CD4-positive, alpha-beta T cell (primary cell): Measurements from ENCODE around the gene PTPRM. TPM values are rescaled to one million over a fixed set of nuclear protein-coding genes. Genes with fewer than 3 reads are reported as not detected.

Experiments used
- ATAC-seq: fragments of 200-7000 bp; cut with Tn5 transposase; one replicate; pipeline ENCODE4 v1.10.0; 2022; ENCODE audit warnings: mild to moderate bottlenecking; ENCODE audit not compliant: poor library complexity
- CTCF ChIA-PET: fragments of 350-600 bp; sonication (Branson Sonifier 250); formaldehyde crosslinking; loops from one replicate; lab custom pipeline; 2021; ENCODE audit warnings: antibody characterized with exemption, inconsistent platforms; lab: Charles Lee
- POLR2A ChIA-PET: fragments of 350-600 bp; sonication (Branson Sonifier 250); formaldehyde crosslinking; loops from one replicate; lab custom pipeline; 2021; ENCODE audit warnings: antibody characterized with exemption, inconsistent platforms; lab: Charles Lee
- DNase-seq, 14 experiments: peaks; one replicate each; pipeline ENCODE4 v3.0.0-alpha.2; 2013 to 2020; ENCODE audit warnings: mixed read lengths in 2 of 14
- H3K27ac ChIP-seq, 2 donors: one replicate each; pipeline versions ENCODE4 v1.5.1 to v1.7.0; 2013; ENCODE audit warnings: low read length in 2 of 2, low read depth in 1 of 2, mild to moderate bottlenecking in 1 of 2
- H3K27me3 ChIP-seq, 2 experiments: 1 replicate in 1 of 2; 2 replicates in 1 of 2; pipeline versions ENCODE4 v1.6.1 to v1.7.0; 2013; ENCODE audit warnings: low read length in 2 of 2, control low read depth in 1 of 2, mild to moderate bottlenecking in 1 of 2, moderate library complexity in 1 of 2; ENCODE audit not compliant: insufficient read depth in 2 of 2, control insufficient read depth in 1 of 2
- H3K36me3 ChIP-seq: one replicate; pipeline ENCODE4 v1.6.1; 2013; ENCODE audit warnings: low read length, control low read depth; ENCODE audit not compliant: insufficient read depth
- H3K4me1 ChIP-seq: one replicate; pipeline ENCODE4 v1.6.1; 2013; ENCODE audit warnings: low read length, control low read depth; ENCODE audit not compliant: insufficient read depth
- H3K4me3 ChIP-seq: one replicate; pipeline ENCODE4 v1.5.1; 2013; ENCODE audit warnings: mild to moderate bottlenecking, low read length, moderate library complexity
- H3K9me3 ChIP-seq, 2 experiments: 1 replicate in 1 of 2; 2 replicates in 1 of 2; pipeline versions ENCODE4 v1.6.1 to v1.7.0; 2013; ENCODE audit warnings: low read length in 2 of 2, mild to moderate bottlenecking in 2 of 2, control low read depth in 1 of 2, moderate library complexity in 1 of 2; ENCODE audit not compliant: control insufficient read depth in 1 of 2, insufficient read depth in 1 of 2
- H3K27ac Mint-ChIP-seq: one replicate; pipeline ENCODE4 v1.8.0; 2020; ENCODE audit warnings: mixed read lengths
- H3K27me3 Mint-ChIP-seq: one replicate; pipeline ENCODE4 v1.8.0; 2021; ENCODE audit warnings: mixed read lengths
- H3K36me3 Mint-ChIP-seq: one replicate; pipeline ENCODE4 v1.8.0; 2021; ENCODE audit warnings: low read depth, mixed read lengths
- H3K4me1 Mint-ChIP-seq: one replicate; pipeline ENCODE4 v1.8.0; 2021; ENCODE audit warnings: low read depth, mixed read lengths
- H3K4me3 Mint-ChIP-seq: one replicate; pipeline ENCODE4 v1.8.0; 2020; ENCODE audit warnings: mild to moderate bottlenecking, mixed read lengths
- H3K9me3 Mint-ChIP-seq: one replicate; pipeline ENCODE4 v1.8.0; 2020; ENCODE audit warnings: mixed read lengths
- CTCF ChIP-seq: fragments of 200-600 bp; IDR thresholded peaks from one replicate; pipeline ENCODE4 v1.8.0; 2022; ENCODE audit warnings: antibody characterized with exemption, mild to moderate bottlenecking
- intact Hi-C, 2 experiments: fragments of 100-400 bp; cut with DNase I in 1 of 2; cut with micrococcal nuclease in 1 of 2; formaldehyde crosslinking; loops; one replicate each; pipeline versions ENCODE4 v1.15.1 to v1.9.0; 2023 to 2025; cut with DNase I, micrococcal nuclease
- total RNA-seq, 174 experiments: library from RNA in 2 of 174; stranded (reverse) in 2 of 174; gene quantifications; one replicate each; pipeline ENCODE4 v1.2.3 and lab custom pipeline; 2021 to 2026

The PTPRM gene
- total RNA-seq, 2 experiments from 2014 or later: 21.7 to 21.9 TPM

DNA sequence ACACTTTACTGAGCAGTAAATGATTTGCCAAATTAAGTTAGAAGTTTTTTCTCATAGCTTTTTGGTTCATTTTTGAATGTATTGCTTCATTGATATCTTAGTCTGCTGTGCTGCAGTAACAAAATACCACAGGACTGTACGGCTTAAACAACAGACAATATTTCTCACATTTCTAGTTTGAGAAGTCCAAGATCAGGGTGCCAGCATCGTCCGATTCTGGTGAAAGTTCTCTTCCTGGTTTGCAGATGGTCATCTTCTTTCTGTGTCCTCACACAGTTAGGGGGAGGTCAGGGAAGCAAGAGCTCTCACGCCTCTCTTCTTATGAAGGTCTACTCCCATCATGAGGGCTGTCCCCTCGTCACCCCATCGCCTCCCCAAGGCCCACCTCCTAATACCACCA is 325.4 kb downstream of the PTPRM start:
- H3K27me3 Mint-ChIP-seq: no peaks in the 10 kb centered on the region
- Histone ChIP-seq H3K36me3 (no peaks in the 10 kb centered on the region), H3K27ac (no peak overlapping the region), H3K4me1 (no peaks in the 10 kb centered on the region), H3K27me3 (no peaks in the 10 kb centered on the region), H3K4me3 (no peak overlapping the region), H3K9me3 (peaks cover 0 to 4% of the 10 kb centered on the region in 2 experiments)
- no peaks in the 10 kb centered on the region for H3K36me3 Mint-ChIP-seq
- H3K27ac Mint-ChIP-seq: no peak overlapping the region
- intact Hi-C loops: no loop called here
- ChIA-PET CTCF (no interaction called here), POLR2A (no interaction called here)
- DNase-seq (no peak), ATAC-seq (no peak)
- H3K9me3 Mint-ChIP-seq: no peaks in the 10 kb centered on the region
- no peaks in the 10 kb centered on the region for H3K4me1 Mint-ChIP-seq
- H3K4me3 Mint-ChIP-seq: no peak overlapping the region
- no peak for TF ChIP-seq CTCF

DNA sequence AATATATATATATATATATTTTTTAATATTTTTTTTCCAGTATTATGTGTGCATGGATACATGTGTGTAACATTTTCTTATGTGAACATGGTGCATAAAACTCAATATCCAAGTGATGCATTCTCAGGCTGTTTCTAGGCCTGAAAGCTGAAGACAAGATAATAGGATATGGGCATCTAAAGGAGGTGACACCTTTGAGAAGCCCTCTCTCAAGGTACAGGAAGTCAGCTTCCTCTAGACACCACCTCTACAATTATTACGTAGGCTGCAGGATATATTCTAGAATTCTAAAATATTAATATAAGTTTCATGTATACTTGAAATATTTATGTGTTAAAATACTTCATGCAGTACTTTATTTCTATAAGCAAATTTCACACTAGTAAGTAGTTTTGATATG is 327.5 kb downstream of the PTPRM start:
- no peak for TF ChIP-seq CTCF
- POLR2A ChIA-PET: no interaction called here
- H3K27me3 Mint-ChIP-seq: no peaks in the 10 kb centered on the region
- peaks cover 0 to 4% of the 10 kb centered on the region in 2 experiments for H3K9me3 ChIP-seq
- H3K4me1 Mint-ChIP-seq: no peaks in the 10 kb centered on the region
- ATAC-seq (no peak), DNase-seq (no peak)
- H3K4me1 ChIP-seq: no peaks in the 10 kb centered on the region
- CTCF ChIA-PET: no interaction called here
- intact Hi-C loops: no loop called here
- H3K27me3 ChIP-seq: no peaks in the 10 kb centered on the region
- no peak overlapping the region for H3K4me3 Mint-ChIP-seq
- no peak overlapping the region for H3K27ac Mint-ChIP-seq
- no peaks in the 10 kb centered on the region for H3K36me3 ChIP-seq
- no peak overlapping the region for H3K27ac ChIP-seq
- H3K36me3 Mint-ChIP-seq: no peaks in the 10 kb centered on the region
- H3K9me3 Mint-ChIP-seq: no peaks in the 10 kb centered on the region
- no peak overlapping the region for H3K4me3 ChIP-seq

GRCh38 chr18:7895346-7895745 is 328.2 kb downstream of the PTPRM start:
- H3K4me1 ChIP-seq: no peaks in the 10 kb centered on the region
- H3K36me3 ChIP-seq: no peaks in the 10 kb centered on the region
- Mint-ChIP-seq H3K27ac (no peak overlapping the region), H3K27me3 (no peaks in the 10 kb centered on the region), H3K4me1 (no peaks in the 10 kb centered on the region), H3K4me3 (no peak overlapping the region), H3K9me3 (no peaks in the 10 kb centered on the region), H3K36me3 (no peaks in the 10 kb centered on the region)
- ChIA-PET CTCF (no interaction called here), POLR2A (no interaction called here)
- intact Hi-C loops: no loop called here
- no peak for DNase-seq
- TF ChIP-seq CTCF: no peak
- peaks cover 0 to 4% of the 10 kb centered on the region in 2 experiments for H3K9me3 ChIP-seq
- H3K27me3 ChIP-seq: no peaks in the 10 kb centered on the region
- ATAC-seq: no peak
- H3K27ac ChIP-seq: no peak overlapping the region
- no peak overlapping the region for H3K4me3 ChIP-seq
